Aorta (tissue), 5 donors: ENCODE results near the gene RPRD1B. TPM values are rescaled to one million over a fixed set of nuclear protein-coding genes. Genes with fewer than 3 reads are reported as not detected.

ENCODE experiments used
- ATAC-seq: fragments of 200-7000 bp; cut with Tn5 transposase; one replicate; pipeline ENCODE4 v1.9.1; 2022; ENCODE audit warnings: moderate library complexity; ENCODE audit not compliant: low FRiP score
- DNase-seq, 2 donors: peaks; one replicate each; pipeline ENCODE4 v3.0.0-alpha.2; 2020
- H3K27ac ChIP-seq, 2 donors: one replicate each; pipeline ENCODE4 v1.5.1; 2013; ENCODE audit warnings: low read length in 2 of 2, mild to moderate bottlenecking in 2 of 2, moderate library complexity in 2 of 2, control low read depth in 1 of 2, inconsistent platforms in 1 of 2, low read depth in 1 of 2
- H3K27me3 ChIP-seq, 2 donors: one replicate each; pipeline ENCODE4 v1.6.1; 2013; ENCODE audit warnings: control low read depth in 1 of 2, low read length in 1 of 2, mild to moderate bottlenecking in 1 of 2, moderate library complexity in 1 of 2; ENCODE audit not compliant: insufficient read depth in 2 of 2, control insufficient read depth in 1 of 2
- H3K36me3 ChIP-seq, 2 donors: one replicate each; pipeline ENCODE4 v1.6.1; 2013; ENCODE audit warnings: control low read depth in 1 of 2, low read length in 1 of 2, mild to moderate bottlenecking in 1 of 2; ENCODE audit not compliant: insufficient read depth in 2 of 2, control insufficient read depth in 1 of 2
- H3K4me1 ChIP-seq, 2 donors: one replicate each; pipeline ENCODE4 v1.6.1; 2013; ENCODE audit warnings: low read length in 2 of 2, control low read depth in 1 of 2, mild to moderate bottlenecking in 1 of 2, moderate library complexity in 1 of 2; ENCODE audit not compliant: insufficient read depth in 2 of 2, control insufficient read depth in 1 of 2
- H3K4me3 ChIP-seq, 2 donors: one replicate each; pipeline ENCODE4 v1.5.1; 2013; ENCODE audit warnings: low read length in 2 of 2, control low read depth in 1 of 2, mild to moderate bottlenecking in 1 of 2
- H3K9me3 ChIP-seq: one replicate; pipeline ENCODE4 v1.6.1; 2013; ENCODE audit warnings: mild to moderate bottlenecking, low read length; ENCODE audit not compliant: control insufficient read depth
- WGBS, 2 donors: extraction: QIAGEN DNeasy Blood & Tissue Kit; methylation state at CpG; one replicate each; pipeline ENCODE4 v1.1.7; 2013; 5-methylcytosine and 5-hydroxymethylcytosine counted together
- intact Hi-C, 2 donors: fragments of 100-400 bp; cut with DNase I; formaldehyde crosslinking; loops; one replicate each; pipeline versions ENCODE4 v1.14.2 to v1.15.0; 2022
- polyA plus RNA-seq, 2 donors: library from polyadenylated mRNA; stranded (reverse); fragments of 200-250 nt; gene quantifications; one replicate each; pipeline ENCODE4 v1.2.3, GENCODE V29; 2013
- total RNA-seq, 2 donors: library from RNA; stranded (reverse); fragmentation: NEBNext Ultra II Directional; extraction: Animal tissue kit (Norgen Biotek cat#: 25700); gene quantifications; one replicate each; pipeline ENCODE4 v1.2.1, GENCODE V29; 2021
- donor health status: healthy with polysubstance abuse.
- donor health status: Bipolar disorder and iron deficiency.
- donor health status: DM: no; HTN: no; CAD: no.
- donor health status: DM: no; HTN: no; CAD: no.
- donor health status: DM: yes; HTN: yes; CAD: no.

The RPRD1B gene
- total and polyA plus RNA-seq, 4 donors = 6.9 to 43.5 (median 21.9) TPM

GRCh38 chr20:38126146-38126921 is 92.8 kb downstream of the RPRD1B start:
- Histone ChIP-seq H3K27me3 (no peaks in the 10 kb centered on the region), H3K36me3 (no peaks in the 10 kb centered on the region), H3K4me1 (peaks cover 0 to 2% of the 10 kb centered on the region in 2 donors), H3K27ac (peak overlapping the region; percentile 28 to 91), H3K9me3 (no peaks in the 10 kb centered on the region), H3K4me3 (no peak overlapping the region)
- no peak for DNase-seq
- 24 to 29% methylated on average over 7 of the region's 7 CpGs for WGBS, 2 donors
- peak; percentile 13 for ATAC-seq
- intact Hi-C loops = no loop called here

GRCh38 chr20:38126932-38127621 is 93.5 kb downstream of the RPRD1B start:
- peak; percentile 77 for ATAC-seq
- Histone ChIP-seq H3K27ac (peak overlapping the region; percentile 28 to 91), H3K9me3 (no peaks in the 10 kb centered on the region), H3K27me3 (no peaks in the 10 kb centered on the region), H3K36me3 (no peaks in the 10 kb centered on the region), H3K4me1 (peaks cover 0 to 2% of the 10 kb centered on the region in 2 donors), H3K4me3 (no peak overlapping the region)
- 2 to 4% methylated on average over 12 of the region's 12 CpGs for WGBS, 2 donors
- intact Hi-C loops = no loop called here
- no peak for DNase-seq

- peak overlapping the region in 1 of 2 donors; percentile 13 for H3K27ac ChIP-seq
- no peak overlapping the region for H3K4me3 ChIP-seq
- no peaks in the 10 kb centered on the region for H3K36me3 ChIP-seq
- WGBS, 2 donors = 55 to 62% methylated on average over 9 of the region's 9 CpGs
- ATAC-seq (no peak), DNase-seq (no peak)
- H3K9me3 ChIP-seq = no peaks in the 10 kb centered on the region
- intact Hi-C loops = no loop called here
- no peaks in the 10 kb centered on the region for H3K27me3 ChIP-seq
- H3K4me1 ChIP-seq = peaks cover 0 to 2% of the 10 kb centered on the region in 2 donors
Measured at GRCh38 chr20:38127920-38128528, 94.5 kb downstream of the RPRD1B start.

DNA sequence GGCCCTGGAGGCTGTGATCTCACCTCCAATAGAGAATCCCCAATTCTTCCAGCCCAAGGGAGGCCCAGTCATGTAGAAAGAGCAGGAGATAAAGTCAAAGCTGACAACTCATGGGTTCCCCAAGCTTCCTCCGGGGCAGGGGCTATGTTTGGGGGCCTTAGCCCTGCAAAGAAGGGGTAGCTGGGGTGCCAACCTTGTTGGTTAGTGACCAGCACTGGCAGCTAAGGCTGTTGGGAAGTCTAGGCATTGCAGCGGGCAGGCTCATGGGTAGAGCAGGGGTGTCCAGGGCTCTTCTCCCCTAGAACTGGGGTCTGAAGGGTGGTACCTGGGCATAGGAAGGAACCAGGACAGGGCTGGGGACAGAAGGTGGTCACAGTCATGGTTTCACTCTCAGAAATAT is 95.1 kb downstream of the RPRD1B start:
- no peaks in the 10 kb centered on the region for H3K27me3 ChIP-seq
- H3K27ac ChIP-seq = peak overlapping the region in 1 of 2 donors; percentile 7
- H3K36me3 ChIP-seq = no peaks in the 10 kb centered on the region
- H3K9me3 ChIP-seq = no peaks in the 10 kb centered on the region
- H3K4me3 ChIP-seq = no peak overlapping the region
- H3K4me1 ChIP-seq = peaks cover 0 to 2% of the 10 kb centered on the region in 2 donors
- 92 to 93% methylated on average over 2 of the region's 2 CpGs for WGBS, 2 donors
- intact Hi-C loops = no loop called here
- no peak for DNase-seq
- no peak for ATAC-seq

GRCh38 chr20:38129248-38129865 is 95.8 kb downstream of the RPRD1B start:
- H3K9me3 ChIP-seq = no peaks in the 10 kb centered on the region
- WGBS, 2 donors = 70 to 80% methylated on average over 6 of the region's 6 CpGs
- ATAC-seq (no peak), DNase-seq (no peak)
- peaks cover 0 to 2% of the 10 kb centered on the region in 2 donors for H3K4me1 ChIP-seq
- H3K27me3 ChIP-seq = no peaks in the 10 kb centered on the region
- no peak overlapping the region for H3K27ac ChIP-seq
- no peaks in the 10 kb centered on the region for H3K36me3 ChIP-seq
- no peak overlapping the region for H3K4me3 ChIP-seq
- intact Hi-C loops = no loop called here

DNA sequence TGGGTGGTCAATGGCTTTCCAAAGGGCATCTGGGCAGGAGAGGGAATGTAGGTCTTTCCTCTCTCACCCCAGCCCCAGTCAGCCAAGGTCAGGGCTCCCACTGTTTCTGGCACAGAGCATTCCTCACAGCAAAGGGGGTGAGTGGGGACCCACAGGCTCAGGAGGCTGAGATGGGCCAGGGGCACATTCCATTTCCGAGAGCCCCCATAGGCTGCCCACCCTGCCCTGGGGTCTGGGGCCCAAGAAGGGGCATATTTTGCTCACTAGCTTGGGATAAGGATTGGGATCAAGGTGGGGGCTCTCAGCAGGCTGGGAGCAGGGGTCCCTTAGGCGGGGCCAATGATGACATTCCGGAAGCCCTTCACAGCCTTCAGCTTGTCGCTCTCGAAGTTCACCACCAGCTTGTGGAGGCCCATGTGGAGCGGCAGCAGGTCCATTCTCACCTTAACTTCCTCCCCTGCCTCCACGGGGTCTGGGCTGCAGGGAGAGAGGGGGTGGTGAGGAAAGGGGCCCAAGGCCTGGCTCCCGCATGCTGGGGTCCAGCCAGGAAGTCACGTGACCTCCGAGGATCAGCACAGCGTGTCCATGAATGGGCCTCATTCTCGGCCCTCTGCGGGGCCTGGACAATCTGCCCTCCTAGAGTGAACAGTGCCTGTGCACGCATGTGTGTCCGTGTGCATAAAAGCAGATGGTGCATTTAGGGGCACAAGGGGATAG is 96.5 kb downstream of the RPRD1B start:
- peak; percentile 43 to 62 for DNase-seq
- intact Hi-C loops = no loop called here

GRCh38 chr20:38130687-38131587 is 97.4 kb downstream of the RPRD1B start:
- 89 to 90% methylated on average over 19 of the region's 19 CpGs for WGBS, 2 donors
- no peak overlapping the region for H3K27ac ChIP-seq
- H3K9me3 ChIP-seq = no peaks in the 10 kb centered on the region
- no peaks in the 10 kb centered on the region for H3K27me3 ChIP-seq
- intact Hi-C loops = no loop called here
- H3K4me1 ChIP-seq = peaks cover 2% of the 10 kb centered on the region in 2 donors
- no peak overlapping the region for H3K4me3 ChIP-seq
- DNase-seq = peak; percentile 33 to 72
- H3K36me3 ChIP-seq = no peaks in the 10 kb centered on the region
- ATAC-seq = no peak

More for the DNA sequence above, 96.5 kb downstream of the RPRD1B start:
- H3K4me3 ChIP-seq = no peak overlapping the region
- no peak for ATAC-seq
- H3K4me1 ChIP-seq = peaks cover 2% of the 10 kb centered on the region in 2 donors
- H3K36me3 ChIP-seq = no peaks in the 10 kb centered on the region
- H3K27ac ChIP-seq = no peak overlapping the region
- no peaks in the 10 kb centered on the region for H3K9me3 ChIP-seq
- WGBS, 2 donors = 83 to 89% methylated on average over 15 of the region's 15 CpGs
- H3K27me3 ChIP-seq = no peaks in the 10 kb centered on the region
